Chondrocyte (in vitro differentiated cells): ENCODE measurements around the gene WNT8A. TPM values are rescaled to one million over a fixed set of nuclear protein-coding genes. Genes with fewer than 3 reads are reported as not detected.

Experiments used
- DNase-seq: peaks from one replicate; pipeline ENCODE4 v3.0.0; 2021; ENCODE audit warnings: mixed read lengths, low spot score
- H3K27ac Mint-ChIP-seq: one replicate; pipeline ENCODE4 v1.8.0; 2021; ENCODE audit warnings: mild to moderate bottlenecking, moderate library complexity, mixed read lengths; ENCODE audit not compliant: unreplicated experiment
- H3K27me3 Mint-ChIP-seq: 2 replicates; pipeline ENCODE4 v1.8.0; 2021; ENCODE audit warnings: low read depth, mixed read lengths
- H3K36me3 Mint-ChIP-seq: 2 replicates; pipeline ENCODE4 v1.8.0; 2021; ENCODE audit warnings: low read depth, mixed read lengths
- H3K4me1 Mint-ChIP-seq: 2 replicates; pipeline ENCODE4 v1.8.0; 2021; ENCODE audit warnings: low read depth, mild to moderate bottlenecking, mixed read lengths
- H3K4me3 Mint-ChIP-seq: one replicate; pipeline ENCODE4 v1.8.0; 2021; ENCODE audit warnings: mild to moderate bottlenecking, moderate library complexity, mixed read lengths; ENCODE audit not compliant: unreplicated experiment
- H3K9me3 Mint-ChIP-seq: 2 replicates; pipeline ENCODE4 v1.8.0; 2021; ENCODE audit warnings: low read depth, mixed read lengths
- long read RNA-seq: library from polyadenylated mRNA; stranded (forward); transcript quantifications from one replicate; pipeline ENCODE4 v2.0.0, GENCODE V29; 2021
- total RNA-seq: library from RNA; stranded (reverse); gene quantifications from 3 replicates; pipeline ENCODE4 v1.2.1, GENCODE V29; 2021
- TF ChIP-seq, protein P1 (sequence below): fragments of 200-600 bp; sonication (generic); IDR thresholded peaks from 2 replicates; pipeline ENCODE4 v1.5.0; 2021; ENCODE audit warnings: antibody characterized with exemption, mild to moderate bottlenecking, moderate library complexity

Gene WNT8A, protein sequence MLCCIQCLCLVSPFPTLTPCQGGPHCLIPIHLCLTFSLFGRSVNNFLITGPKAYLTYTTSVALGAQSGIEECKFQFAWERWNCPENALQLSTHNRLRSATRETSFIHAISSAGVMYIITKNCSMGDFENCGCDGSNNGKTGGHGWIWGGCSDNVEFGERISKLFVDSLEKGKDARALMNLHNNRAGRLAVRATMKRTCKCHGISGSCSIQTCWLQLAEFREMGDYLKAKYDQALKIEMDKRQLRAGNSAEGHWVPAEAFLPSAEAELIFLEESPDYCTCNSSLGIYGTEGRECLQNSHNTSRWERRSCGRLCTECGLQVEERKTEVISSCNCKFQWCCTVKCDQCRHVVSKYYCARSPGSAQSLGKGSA
- not detected in 3 replicates for total RNA-seq
- long read RNA-seq: 0 reads

DNA sequence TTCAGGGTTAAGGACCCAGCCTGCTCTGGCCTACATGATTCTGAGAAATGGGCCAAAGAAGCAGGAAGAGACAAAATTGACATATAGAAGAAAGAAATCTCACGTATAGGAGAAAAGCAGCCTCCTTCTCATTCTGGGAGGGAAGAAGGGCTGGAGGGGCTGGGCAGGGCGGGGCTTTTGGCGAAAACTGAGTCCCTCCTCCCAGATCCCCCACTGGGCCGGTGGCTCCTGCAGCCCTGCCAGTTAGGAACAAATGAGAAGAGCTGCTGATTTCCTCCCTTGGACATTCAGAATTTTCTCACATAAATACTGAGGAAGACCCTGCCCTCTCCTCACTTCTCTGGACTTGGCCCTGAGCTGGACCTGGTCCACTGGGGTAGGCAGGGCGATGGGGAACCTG, at the start of gene WNT8A:
Gene WNT8A, plus strand, starts transcription at position 332 of the 400 bp plus-strand sequence. CDS start 95 bp downstream, outside the sequence.
- H3K36me3 Mint-ChIP-seq: no peaks in the 10 kb centered on the region
- no peaks in the 10 kb centered on the region for H3K4me1 Mint-ChIP-seq
- TF ChIP-seq, protein P1, sequence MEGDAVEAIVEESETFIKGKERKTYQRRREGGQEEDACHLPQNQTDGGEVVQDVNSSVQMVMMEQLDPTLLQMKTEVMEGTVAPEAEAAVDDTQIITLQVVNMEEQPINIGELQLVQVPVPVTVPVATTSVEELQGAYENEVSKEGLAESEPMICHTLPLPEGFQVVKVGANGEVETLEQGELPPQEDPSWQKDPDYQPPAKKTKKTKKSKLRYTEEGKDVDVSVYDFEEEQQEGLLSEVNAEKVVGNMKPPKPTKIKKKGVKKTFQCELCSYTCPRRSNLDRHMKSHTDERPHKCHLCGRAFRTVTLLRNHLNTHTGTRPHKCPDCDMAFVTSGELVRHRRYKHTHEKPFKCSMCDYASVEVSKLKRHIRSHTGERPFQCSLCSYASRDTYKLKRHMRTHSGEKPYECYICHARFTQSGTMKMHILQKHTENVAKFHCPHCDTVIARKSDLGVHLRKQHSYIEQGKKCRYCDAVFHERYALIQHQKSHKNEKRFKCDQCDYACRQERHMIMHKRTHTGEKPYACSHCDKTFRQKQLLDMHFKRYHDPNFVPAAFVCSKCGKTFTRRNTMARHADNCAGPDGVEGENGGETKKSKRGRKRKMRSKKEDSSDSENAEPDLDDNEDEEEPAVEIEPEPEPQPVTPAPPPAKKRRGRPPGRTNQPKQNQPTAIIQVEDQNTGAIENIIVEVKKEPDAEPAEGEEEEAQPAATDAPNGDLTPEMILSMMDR: no peak
- no peak for DNase-seq
- no peak within 1 kb of the TSS for H3K27ac Mint-ChIP-seq
- no peaks in the 10 kb centered on the region for H3K9me3 Mint-ChIP-seq
- peaks cover 6% of the 10 kb centered on the region for H3K27me3 Mint-ChIP-seq
- no peak within 1 kb of the TSS for H3K4me3 Mint-ChIP-seq

DNA sequence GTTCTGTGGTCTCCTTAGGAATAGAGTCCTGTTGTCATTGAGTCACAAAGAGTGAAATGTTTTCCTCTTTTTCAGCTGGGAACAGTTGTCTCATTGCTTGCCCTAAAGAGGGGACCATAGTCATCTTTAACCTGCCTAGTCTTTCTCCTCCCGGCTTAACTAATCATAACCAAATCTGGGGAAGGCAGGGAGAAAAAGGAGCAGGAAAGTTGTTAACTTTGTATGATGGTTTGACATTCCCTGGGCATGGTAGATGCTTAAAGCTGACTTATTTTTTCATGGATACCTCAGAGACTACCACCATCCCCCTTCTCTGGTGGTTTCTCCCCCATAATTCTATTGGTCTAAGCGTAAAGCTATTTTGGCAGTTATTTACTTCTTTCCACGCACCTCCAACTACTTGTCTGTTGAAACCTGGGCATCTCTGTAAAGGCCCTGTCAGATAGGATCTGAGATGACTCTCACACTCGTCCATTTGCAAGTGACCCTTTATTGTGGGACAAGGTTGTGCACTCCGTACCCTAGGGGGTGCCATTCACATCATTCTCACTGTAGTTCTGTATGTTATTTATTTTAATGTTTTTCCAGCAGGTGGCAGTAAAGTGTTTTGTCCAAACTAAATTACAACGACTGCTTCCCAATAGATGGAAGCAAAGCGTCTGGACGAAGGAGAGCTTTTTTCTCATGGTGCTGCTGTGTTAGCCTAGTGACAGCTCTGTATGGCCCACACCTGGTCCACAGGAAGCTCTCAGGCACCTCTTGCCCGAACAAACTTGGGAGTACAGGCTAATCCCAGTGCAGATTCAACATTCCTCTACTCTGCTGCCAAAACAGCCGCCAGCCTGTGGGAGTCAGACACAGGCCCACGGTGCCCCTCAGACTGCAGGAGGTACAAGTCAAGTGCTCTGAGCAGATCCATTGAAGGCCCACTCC, 48.0 kb upstream of the WNT8A start:
- no peak overlapping the region for H3K4me3 Mint-ChIP-seq
- DNase-seq: no peak
- no peaks in the 10 kb centered on the region for H3K9me3 Mint-ChIP-seq
- peaks cover 35% of the 10 kb centered on the region for H3K4me1 Mint-ChIP-seq
- TF ChIP-seq, protein P1: peak; percentile 99
- H3K27ac Mint-ChIP-seq: peak overlapping the region; percentile 78
- no peaks in the 10 kb centered on the region for H3K27me3 Mint-ChIP-seq
- no peaks in the 10 kb centered on the region for H3K36me3 Mint-ChIP-seq

- Mint-ChIP-seq H3K4me1 (peaks cover 22% of the 10 kb centered on the region), H3K27me3 (no peaks in the 10 kb centered on the region), H3K4me3 (no peak overlapping the region), H3K27ac (no peak overlapping the region), H3K36me3 (no peaks in the 10 kb centered on the region), H3K9me3 (no peaks in the 10 kb centered on the region)
- DNase-seq: no peak
- TF ChIP-seq, protein P1: no peak
Observed at GRCh38 chr5:138037271-138037670, 46.6 kb upstream of the WNT8A start.

GRCh38 chr5:138037907-138038633, 45.8 kb upstream of the WNT8A start:
- no peaks in the 10 kb centered on the region for H3K27me3 Mint-ChIP-seq
- TF ChIP-seq, protein P1: no peak

More at GRCh38 chr5:138037907-138038633, 45.8 kb upstream of the WNT8A start:
- Mint-ChIP-seq H3K4me3 (no peak overlapping the region), H3K36me3 (no peaks in the 10 kb centered on the region), H3K4me1 (peaks cover 22% of the 10 kb centered on the region), H3K9me3 (no peaks in the 10 kb centered on the region), H3K27ac (no peak overlapping the region)
- DNase-seq: no peak
